ENCODE results near the gene MUC4. TPM values are rescaled to one million over a fixed set of nuclear protein-coding genes. Genes with fewer than 3 reads are reported as not detected.
"Not testable (repeated sequence)": the region's sequence is repeated elsewhere in the genome, so short reads cannot be mapped to it uniquely, and the experiment has no call there.

Gene MUC4
- polyA plus RNA-seq, 1 donor from 2014 or later: not detected

- Histone ChIP-seq H4K20me1 (ENCODE audit: insufficient read depth) (no peaks in the 10 kb centered on the region), H3K9ac (ENCODE audit: low read length) (no peak overlapping the region), H3F3A (ENCODE audit: insufficient read depth, low read length, poor library complexity, severe bottlenecking) (no peaks in the 10 kb centered on the region), H3K4me3 (ENCODE audit: low read length) (no peak overlapping the region), H3K79me2 (replicated peaks; ENCODE audit: insufficient read depth, low read length) (no peaks in the 10 kb centered on the region), H3K27ac (ENCODE audit: low read length) (no peak overlapping the region), H3K4me2 (ENCODE audit: low read length) (no peak overlapping the region), H3K36me3 (ENCODE audit: insufficient read depth, low read length) (no peaks in the 10 kb centered on the region), H3K9me3 (ENCODE audit: low read length) (no peaks in the 10 kb centered on the region), H3K9me2 (ENCODE audit: insufficient read depth, low read length) (no peaks in the 10 kb centered on the region), H2AFZ (ENCODE audit: low read depth, low read length) (no peak overlapping the region), H3K27me3 (ENCODE audit: insufficient read depth, low read depth, low read length) (no peaks in the 10 kb centered on the region)
- TF ChIP-seq POLR2AphosphoS5 (IDR thresholded peaks at IDR 0.05) (no peak), TAF1 (IDR thresholded peaks at IDR 0.05; ENCODE audit: low read depth) (no peak), MXI1 (conservative IDR thresholded peaks at IDR 0.05; ENCODE audit: poor library complexity, severe bottlenecking) (no peak), RAD21 (conservative IDR thresholded peaks at IDR 0.05) (no peak)
Measured at GRCh38 chr3:195818301-195818700, 6.6 kb upstream of the MUC4 start.

GRCh38 chr3:195817578-195818135 lies 5.9 kb upstream of the MUC4 start:
- no peak overlapping the region for H3K27ac ChIP-seq (ENCODE audit: low read length)
- H3K79me2 ChIP-seq (replicated peaks; ENCODE audit: insufficient read depth, low read length): no peaks in the 10 kb centered on the region
- H2AFZ ChIP-seq (ENCODE audit: low read depth, low read length): no peak overlapping the region
- H4K20me1 ChIP-seq (ENCODE audit: insufficient read depth): no peaks in the 10 kb centered on the region
- H3K4me2 ChIP-seq (ENCODE audit: low read length): no peak overlapping the region
- no peaks in the 10 kb centered on the region for H3K9me3 ChIP-seq (ENCODE audit: low read length)
- H3K27me3 ChIP-seq (ENCODE audit: insufficient read depth, low read depth, low read length): no peaks in the 10 kb centered on the region
- TF ChIP-seq MXI1 (conservative IDR thresholded peaks at IDR 0.05; ENCODE audit: poor library complexity, severe bottlenecking): no peak
- TF ChIP-seq EP300 (conservative IDR thresholded peaks at IDR 0.05; ENCODE audit: poor library complexity, severe bottlenecking): no peak
- no peak for TF ChIP-seq CTCF (IDR thresholded peaks at IDR 0.05; ENCODE audit: poor library complexity, severe bottlenecking)
- TF ChIP-seq TAF1 (IDR thresholded peaks at IDR 0.05; ENCODE audit: low read depth): no peak
- TF ChIP-seq EZH2 (IDR thresholded peaks at IDR 0.05; ENCODE audit: borderline replicate concordance, insufficient read depth, low read length, poor library complexity, severe bottlenecking): no peak
- H3K9me2 ChIP-seq (ENCODE audit: insufficient read depth, low read length): no peaks in the 10 kb centered on the region
- no peaks in the 10 kb centered on the region for H3K36me3 ChIP-seq (ENCODE audit: insufficient read depth, low read length)
- no peaks in the 10 kb centered on the region for H3F3A ChIP-seq (ENCODE audit: insufficient read depth, low read length, poor library complexity, severe bottlenecking)
- no peak overlapping the region for H3K9ac ChIP-seq (ENCODE audit: low read length)
- H3K4me3 ChIP-seq (ENCODE audit: low read length): no peak overlapping the region

DNA sequence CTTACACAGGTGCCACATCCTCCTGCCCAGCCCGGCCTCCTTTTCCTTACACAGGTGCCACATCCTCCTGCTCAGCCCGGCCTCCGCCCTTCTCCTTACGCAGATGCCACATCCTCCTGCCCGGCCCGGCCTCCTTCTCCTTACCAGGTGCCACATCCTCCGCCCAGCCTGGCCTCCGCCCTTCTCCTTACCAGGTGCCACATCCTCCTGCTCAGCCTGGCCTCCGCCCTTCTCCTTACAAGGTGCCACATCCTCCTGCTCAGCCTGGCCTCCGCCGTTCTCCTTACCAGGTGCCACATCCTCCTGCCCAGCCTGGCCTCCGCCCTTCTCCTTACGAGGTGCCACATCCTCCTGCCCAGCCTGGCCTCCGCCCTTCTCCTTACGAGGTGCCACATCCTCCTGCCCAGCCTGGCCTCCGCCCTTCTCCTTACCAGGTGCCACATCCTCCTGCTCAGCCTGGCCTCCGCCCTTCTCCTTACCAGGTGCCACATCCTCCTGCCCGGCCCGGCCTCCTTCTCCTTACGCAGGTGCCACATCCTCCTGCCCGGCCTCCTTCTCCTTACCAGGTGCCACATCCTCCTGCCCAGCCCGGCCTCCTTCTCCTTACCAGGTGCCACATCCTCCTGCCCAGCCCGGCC lies 4.7 kb upstream of the MUC4 start:
- H3K27ac ChIP-seq (ENCODE audit: low read length); H3K27me3 ChIP-seq (ENCODE audit: insufficient read depth, low read depth, low read length); H3K36me3 ChIP-seq (ENCODE audit: insufficient read depth, low read length); H3K79me2 ChIP-seq (replicated peaks; ENCODE audit: insufficient read depth, low read length); H3F3A ChIP-seq (ENCODE audit: insufficient read depth, low read length, poor library complexity, severe bottlenecking); H2AFZ ChIP-seq (ENCODE audit: low read depth, low read length); H3K9me2 ChIP-seq (ENCODE audit: insufficient read depth, low read length); H4K20me1 ChIP-seq (ENCODE audit: insufficient read depth); H3K4me2 ChIP-seq (ENCODE audit: low read length); H3K9me3 ChIP-seq (ENCODE audit: low read length); H3K9ac ChIP-seq (ENCODE audit: low read length); H3K4me3 ChIP-seq (ENCODE audit: low read length): not testable (repeated sequence)
